HG03103 (cell line): ENCODE data around the gene CTTN.
"Not testable (repeated sequence)": the region's sequence is repeated elsewhere in the genome, so short reads cannot be mapped to it uniquely, and the experiment has no call there.

ENCODE experiments used
- ATAC-seq: cut with Tn5 transposase; IDR thresholded peaks from one replicate; pipeline ENCODE4 v1.9.1; 2021; ENCODE audit warnings: low read depth; ENCODE audit not compliant: unreplicated experiment

The CTTN gene

GRCh38 chr11:70407814-70408213, 9.5 kb downstream of the CTTN start:
- no peak for ATAC-seq

DNA sequence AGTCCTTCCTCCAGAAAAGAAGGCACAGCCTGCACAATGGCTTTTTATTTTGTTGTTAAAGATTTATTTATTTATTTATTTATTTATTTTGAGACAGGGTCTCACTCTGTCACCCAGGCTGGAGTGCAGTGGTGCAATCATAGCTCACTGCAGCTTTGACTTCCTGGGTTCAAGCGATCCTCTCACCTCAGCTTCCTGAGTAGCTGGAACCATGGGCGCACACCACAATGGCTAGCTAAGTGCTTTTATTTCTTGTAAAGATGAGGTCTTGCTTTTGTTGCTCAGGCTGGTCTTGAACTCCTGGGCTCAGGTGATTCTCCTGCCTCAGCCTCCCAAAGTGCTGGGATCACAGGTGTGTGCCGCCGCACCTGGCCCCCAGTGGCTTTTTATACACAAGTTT, 10.0 kb downstream of the CTTN start:
- not testable (repeated sequence) for ATAC-seq

- no peak for ATAC-seq
Observed at GRCh38 chr11:70409437-70409836, 11.1 kb downstream of the CTTN start.

DNA sequence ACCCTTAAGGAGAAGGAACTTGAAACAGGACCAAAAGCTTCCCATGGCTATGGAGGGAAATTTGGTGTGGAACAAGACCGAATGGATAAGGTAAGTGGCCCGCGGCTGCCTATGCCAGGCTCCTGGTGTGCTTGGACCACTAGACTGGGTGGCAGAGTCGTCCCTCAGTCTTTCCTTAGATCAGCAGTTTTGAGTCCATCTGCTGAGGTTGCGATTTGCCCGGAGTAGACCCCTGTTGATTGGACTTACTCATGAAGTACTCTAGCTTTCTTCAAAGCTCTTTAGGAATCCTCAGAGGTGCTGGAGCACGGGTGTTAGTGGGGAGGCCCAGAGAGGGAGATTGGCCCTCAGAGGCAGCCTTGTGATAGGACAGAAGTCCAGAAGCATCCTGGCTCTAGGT, 11.5 kb downstream of the CTTN start:
- ATAC-seq, result no peak

GRCh38 chr11:70410276-70411205, 12.2 kb downstream of the CTTN start:
- ATAC-seq, result no peak

GRCh38 chr11:70411713-70412452, 13.6 kb downstream of the CTTN start:
- ATAC-seq, result no peak

DNA sequence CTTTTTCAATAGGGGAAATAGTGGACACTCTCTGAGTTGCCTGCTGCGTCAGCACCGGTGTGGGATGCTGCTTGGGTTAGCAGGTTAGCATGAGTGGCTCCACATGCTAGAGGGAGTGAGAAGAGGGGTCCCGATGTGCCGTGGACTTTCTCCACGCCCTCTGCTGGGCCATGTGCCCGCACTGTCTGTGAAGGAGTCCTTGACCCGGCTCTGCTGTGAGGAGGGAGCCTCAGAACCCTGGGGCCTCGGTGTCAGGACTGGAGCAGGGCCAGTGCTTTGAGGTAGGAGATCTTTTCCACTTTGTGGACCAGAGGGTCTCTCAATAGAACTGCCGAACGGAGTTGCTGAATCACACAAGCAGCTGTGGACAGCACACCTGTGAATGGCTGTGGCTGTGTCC, 14.8 kb downstream of the CTTN start:
- ATAC-seq, result no peak

DNA sequence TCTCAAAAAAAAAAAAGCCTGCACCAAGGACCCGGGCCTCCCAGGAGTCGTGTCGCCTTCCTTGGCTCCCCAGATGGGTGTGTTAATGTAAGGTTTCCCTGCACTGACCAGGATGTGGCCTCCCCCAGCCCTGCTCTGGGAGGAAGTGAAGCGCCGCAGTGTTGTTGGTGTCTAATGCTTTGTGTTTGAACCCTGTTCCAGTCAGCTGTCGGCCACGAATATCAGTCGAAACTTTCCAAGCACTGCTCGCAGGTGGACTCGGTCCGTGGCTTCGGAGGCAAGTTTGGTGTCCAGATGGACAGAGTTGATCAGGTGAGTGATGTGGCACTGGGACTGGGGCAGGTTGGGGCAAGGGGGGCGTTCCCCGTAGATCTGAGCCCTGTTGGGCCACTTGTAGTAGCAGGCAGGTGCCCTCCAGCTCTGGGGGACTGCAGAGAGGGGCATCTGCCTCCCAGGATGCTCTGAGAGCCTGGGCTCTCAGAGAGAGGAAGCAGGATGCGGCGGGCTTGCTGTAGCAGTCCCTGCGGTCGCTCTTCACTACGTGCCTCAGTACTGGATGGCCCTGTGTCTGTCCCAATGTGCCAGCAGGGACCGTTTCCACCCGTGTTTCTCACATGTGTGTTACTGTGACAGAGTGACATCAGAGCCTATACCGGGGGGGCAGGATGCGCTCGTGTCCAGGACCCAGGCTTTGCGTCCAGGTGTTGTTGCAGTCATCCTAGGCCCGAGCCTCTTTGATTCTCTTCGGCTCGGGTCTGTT, 16.2 kb downstream of the CTTN start:
- ATAC-seq, result no peak

DNA sequence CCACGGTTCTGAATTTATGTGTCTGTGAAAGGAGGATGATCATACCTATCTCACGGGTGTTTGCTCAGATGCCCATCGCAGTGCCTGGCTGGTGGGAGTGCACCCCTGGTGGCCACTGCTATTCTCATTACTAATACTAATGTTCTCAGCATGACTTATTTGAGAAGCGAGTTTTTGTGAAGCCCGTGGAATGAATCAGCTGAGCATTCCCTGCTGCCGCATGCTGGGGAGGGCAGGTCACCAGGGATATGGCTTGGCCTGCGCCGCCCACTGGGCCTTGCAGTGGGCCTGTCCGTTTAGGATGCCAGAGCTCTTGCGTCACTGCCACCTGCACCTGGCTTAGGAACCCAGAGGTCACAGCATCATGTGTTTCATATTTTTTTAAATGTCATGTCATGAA, 16.9 kb downstream of the CTTN start:
- ATAC-seq, result no peak

DNA sequence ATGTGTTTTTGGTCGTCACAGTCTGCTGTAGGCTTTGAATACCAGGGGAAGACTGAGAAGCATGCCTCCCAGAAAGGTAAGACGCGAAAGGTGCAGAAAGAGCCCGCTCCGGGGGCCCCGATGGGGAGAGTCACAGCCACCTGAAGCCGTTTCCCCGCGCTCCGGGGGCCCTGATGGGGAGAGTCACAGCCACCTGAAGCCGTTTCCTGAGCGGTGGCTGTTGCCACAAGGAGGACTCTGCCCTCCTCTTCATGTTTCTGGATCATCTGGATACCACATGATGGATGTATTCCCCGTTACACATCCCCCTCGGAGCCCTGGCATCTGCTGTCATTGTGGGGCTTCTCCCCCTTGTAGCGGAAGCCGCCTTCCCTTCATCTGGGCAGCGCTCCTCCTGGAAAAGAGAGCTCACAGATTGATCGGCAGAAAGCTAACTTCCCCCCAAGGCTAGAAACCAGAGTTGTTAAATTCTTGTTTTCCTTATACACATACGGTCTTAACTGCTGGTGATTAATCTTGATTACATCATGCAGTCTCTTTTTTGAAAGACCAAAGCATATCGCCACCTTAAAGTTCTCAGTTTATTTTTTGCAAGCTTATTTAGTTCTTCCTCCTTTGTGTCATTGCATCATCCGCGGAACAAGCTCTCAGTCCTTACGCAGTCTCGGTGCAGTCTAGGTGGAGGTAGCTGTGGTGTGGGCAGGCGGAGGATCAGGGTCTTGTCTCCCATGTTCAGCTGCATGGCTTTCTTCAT, 17.5 kb downstream of the CTTN start:
- no peak for ATAC-seq

- no peak for ATAC-seq
Observed at GRCh38 chr11:70416881-70417280, 18.6 kb downstream of the CTTN start.

DNA sequence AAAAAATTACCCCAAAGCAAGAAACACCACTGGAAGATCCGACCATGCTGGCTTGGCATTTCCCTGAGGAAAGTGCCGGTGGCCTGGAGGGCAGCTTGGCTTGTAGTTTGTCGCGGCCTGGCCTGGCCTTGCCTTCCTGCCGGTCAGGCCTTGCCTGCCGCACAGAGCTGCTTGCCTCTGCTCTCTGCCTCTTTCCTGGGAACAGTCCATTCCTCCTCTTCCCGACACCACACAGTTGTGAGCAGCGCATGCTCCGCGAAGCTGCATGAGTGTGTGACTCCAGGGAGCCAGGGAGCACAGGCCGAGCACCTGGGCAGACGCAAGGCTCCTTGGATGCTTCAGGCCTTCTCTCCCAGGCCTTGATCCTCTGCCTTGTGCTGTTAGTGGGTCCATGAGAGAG, 19.8 kb downstream of the CTTN start:
- no peak for ATAC-seq

GRCh38 chr11:70419307-70420007, 21.1 kb downstream of the CTTN start:
- no peak for ATAC-seq

DNA sequence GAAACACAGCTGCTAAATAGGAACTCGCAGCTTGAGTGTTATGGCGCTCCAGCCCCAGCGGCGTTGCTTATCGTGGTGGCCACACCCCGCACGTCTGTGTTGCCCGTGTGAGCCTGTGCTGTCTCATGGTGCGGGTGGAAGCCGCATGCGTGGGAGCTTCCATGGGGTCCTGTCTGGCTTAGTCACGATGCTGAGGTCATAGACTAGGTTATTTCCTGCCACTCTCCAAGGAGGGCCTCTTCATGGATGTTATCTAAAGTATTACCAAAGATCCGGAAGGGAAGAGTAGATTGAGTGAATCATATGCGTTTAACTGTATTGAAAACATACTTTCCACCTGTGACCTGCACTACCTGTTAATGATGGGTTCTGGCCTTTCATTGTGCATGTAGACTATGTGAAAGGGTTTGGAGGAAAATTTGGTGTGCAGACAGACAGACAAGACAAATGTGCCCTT, 21.7 kb downstream of the CTTN start:
- no peak for ATAC-seq

- no peak for ATAC-seq
Observed at GRCh38 chr11:70420496-70420895, 22.2 kb downstream of the CTTN start.

GRCh38 chr11:70421123-70421522, 22.8 kb downstream of the CTTN start:
- no peak for ATAC-seq

DNA sequence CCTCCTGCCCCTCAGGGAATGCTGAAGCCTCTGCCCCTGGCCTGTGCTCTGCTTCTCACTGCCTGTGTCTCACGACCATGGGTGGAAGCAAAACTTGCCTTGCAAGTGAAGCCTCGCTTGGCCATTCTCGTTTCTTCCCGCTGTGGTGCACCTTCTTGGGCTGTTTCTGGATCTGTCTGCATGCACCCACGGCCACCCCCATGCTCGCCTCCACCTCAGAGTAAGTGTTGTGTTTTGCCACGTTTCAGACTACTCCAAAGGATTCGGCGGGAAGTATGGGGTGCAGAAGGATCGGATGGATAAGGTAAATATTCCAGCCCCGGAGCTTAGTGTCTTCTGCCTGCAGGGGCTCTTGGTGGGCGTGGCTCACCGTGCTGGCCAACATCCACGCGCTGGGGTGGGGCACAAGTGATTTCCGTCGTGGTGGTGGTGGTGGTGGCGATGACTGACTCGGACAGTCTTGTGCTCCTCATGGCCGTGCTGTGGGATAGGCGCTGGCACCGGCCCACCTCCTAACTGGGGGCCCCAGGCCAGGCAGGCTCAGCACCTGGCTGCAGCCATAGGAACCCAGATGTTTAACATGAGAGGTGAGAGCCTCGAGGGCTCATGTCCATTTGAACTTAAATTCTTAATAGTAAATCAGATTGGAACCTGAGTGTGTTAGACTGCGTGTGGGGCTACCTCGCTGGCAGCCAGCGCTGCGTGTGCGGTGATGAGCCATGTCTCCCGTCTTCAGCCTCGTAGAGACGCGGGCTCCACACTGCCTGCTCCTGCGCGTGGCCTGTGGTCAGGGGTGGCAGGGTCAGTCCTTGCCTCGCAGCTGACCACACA, 24.6 kb downstream of the CTTN start:
- no peak for ATAC-seq

DNA sequence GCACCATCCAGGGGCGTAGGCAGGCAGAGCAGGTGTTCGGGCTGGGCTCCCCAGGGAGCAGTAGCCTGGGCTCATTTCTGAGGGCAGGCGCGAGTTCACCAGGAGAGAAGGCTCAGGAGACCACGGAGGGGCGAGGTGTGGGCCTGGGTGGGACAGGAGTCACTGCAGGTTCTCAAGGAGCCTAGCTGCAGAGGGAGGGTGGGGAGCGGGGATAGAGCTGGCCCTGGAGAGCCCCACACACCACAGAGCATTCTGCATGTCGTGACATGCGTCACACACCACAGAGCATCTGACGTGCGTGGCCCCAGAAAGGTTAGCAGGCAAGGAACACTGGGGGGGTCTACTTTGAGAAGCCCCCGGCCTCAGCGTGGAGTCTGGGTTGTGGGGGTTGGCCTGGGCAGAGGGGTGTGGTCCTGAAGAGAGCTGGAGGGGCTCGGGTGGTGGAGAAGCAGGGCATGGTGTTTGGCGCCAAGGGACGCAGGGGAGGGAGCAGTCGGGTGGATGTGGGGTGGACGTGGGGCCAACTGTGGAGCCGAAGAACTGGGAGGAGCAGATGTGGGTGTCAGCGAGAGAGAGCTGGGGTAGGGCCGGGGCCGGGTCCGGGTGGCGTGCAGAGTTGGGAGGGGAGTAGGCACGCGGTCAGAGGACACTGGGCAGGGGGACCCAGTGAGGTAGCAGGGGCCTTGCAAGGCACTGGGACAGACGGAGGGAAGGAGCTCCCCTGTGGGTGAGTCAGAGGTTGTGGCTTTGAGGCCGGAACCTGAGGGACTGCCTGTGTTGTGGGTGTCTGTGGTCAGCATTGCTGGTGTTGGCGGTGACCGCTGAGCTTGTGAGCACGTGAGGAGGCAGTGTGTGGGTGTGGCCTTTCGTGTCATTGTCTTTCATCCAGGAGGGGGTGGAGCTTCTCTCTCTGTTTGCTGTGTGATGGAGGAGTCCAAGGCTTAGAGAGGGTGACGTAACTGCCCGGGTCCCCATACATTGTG, 25.5 kb downstream of the CTTN start:
- no peak for ATAC-seq
